ENCODE data around the gene ACAP1.

DNA sequence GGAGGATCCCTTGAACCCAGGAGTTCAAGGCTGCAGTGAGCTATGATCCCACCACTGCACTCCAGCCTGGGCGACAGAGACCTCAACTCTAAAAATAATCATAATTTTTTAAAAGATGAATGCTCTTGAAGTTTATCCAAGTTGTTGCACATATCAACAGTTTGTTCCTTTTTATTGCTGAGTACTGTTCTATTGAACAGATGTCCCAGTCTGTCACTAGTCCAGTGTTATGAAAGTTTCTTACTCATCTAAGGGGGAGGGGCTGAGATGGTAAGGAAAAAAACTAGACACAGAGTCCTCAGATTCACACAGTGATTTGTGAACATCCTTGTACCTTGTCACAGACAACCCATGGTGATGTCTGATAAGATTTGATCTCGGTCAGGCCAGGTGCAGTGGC is 3.9 kb downstream of the ACAP1 start:
- TF ChIP-seq, protein P1, sequence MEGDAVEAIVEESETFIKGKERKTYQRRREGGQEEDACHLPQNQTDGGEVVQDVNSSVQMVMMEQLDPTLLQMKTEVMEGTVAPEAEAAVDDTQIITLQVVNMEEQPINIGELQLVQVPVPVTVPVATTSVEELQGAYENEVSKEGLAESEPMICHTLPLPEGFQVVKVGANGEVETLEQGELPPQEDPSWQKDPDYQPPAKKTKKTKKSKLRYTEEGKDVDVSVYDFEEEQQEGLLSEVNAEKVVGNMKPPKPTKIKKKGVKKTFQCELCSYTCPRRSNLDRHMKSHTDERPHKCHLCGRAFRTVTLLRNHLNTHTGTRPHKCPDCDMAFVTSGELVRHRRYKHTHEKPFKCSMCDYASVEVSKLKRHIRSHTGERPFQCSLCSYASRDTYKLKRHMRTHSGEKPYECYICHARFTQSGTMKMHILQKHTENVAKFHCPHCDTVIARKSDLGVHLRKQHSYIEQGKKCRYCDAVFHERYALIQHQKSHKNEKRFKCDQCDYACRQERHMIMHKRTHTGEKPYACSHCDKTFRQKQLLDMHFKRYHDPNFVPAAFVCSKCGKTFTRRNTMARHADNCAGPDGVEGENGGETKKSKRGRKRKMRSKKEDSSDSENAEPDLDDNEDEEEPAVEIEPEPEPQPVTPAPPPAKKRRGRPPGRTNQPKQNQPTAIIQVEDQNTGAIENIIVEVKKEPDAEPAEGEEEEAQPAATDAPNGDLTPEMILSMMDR (conservative IDR thresholded peaks at IDR 0.05 in 1 of 2, IDR thresholded peaks at IDR 0.05 in 1 of 2; ENCODE audit: low read depth in 1 of 2, low read length in 2 of 2): no peak
- TF ChIP-seq EZH2 (IDR thresholded peaks at IDR 0.05; ENCODE audit: low read length, missing control alignments): no peak
